ENCODE data around the gene VCAM1. TPM values are rescaled to one million over a fixed set of nuclear protein-coding genes. Genes with fewer than 3 reads are reported as not detected.

Gene VCAM1
- total and polyA plus RNA-seq, 9 of the 15 experiments (the other 6 are each of a cell fraction or from before 2014, with no cell fraction given): 0.04 to 0.13 TPM; not detected in 7

DNA sequence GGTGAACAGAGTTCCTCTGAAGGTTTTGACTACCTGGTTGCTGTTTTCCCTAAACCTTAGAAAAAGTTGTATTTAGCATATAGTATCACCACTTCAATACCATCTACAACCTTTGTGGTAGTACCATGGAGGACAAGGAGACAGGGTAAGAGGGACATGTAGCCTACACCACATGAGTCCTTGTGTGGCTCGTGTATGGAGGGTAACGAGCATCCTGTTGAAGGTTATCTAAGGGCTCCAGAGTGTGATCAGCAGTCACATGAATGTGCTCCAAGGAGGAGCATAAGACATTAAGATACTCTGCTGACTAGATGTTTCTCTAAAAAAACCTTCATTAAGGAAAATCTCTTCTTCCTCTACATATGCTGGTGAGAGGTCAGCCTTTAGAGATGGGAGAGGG is 67.3 kb downstream of the VCAM1 start (continued):
- TF ChIP-seq, protein P1, sequence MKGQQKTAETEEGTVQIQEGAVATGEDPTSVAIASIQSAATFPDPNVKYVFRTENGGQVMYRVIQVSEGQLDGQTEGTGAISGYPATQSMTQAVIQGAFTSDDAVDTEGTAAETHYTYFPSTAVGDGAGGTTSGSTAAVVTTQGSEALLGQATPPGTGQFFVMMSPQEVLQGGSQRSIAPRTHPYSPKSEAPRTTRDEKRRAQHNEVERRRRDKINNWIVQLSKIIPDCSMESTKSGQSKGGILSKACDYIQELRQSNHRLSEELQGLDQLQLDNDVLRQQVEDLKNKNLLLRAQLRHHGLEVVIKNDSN (CRISPR knock-in tag; IDR thresholded peaks at IDR 0.05): no peak
- TF ChIP-seq GATAD2A (IDR thresholded peaks at IDR 0.05) (no peak), ZNF507 (tag; conservative IDR thresholded peaks at IDR 0.05) (no peak), ZNF764 (CRISPR knock-in tag; IDR thresholded peaks at IDR 0.05; ENCODE audit: low read depth) (no peak), CTBP1 (IDR thresholded peaks at IDR 0.05; ENCODE audit: borderline replicate concordance) (peak; percentile 69), NR2C2 (CRISPR knock-in tag; IDR thresholded peaks at IDR 0.05) (no peak), NR2C2 (tag; IDR thresholded peaks at IDR 0.05) (0 out of 2 replicates have a peak, but pooled peaks have one; percentile 22), CCAR2 (IDR thresholded peaks at IDR 0.05; ENCODE audit: low read depth, low read length) (no peak), NR2F6 (CRISPR knock-in tag; IDR thresholded peaks at IDR 0.05) (no peak), SMAD3 (CRISPR knock-in tag; conservative IDR thresholded peaks at IDR 0.05) (no peak), MBD2 (IDR thresholded peaks at IDR 0.05; ENCODE audit: borderline replicate concordance, low read depth) (no peak), ZNF121 (CRISPR knock-in tag; conservative IDR thresholded peaks at IDR 0.05) (no peak), BHLHE40 (IDR thresholded peaks at IDR 0.05; ENCODE audit: low read length) (0 out of 2 replicates have a peak, but pooled peaks have one; percentile 58), MYNN (IDR thresholded peaks at IDR 0.05) (no peak), MYNN (CRISPR knock-in tag; IDR thresholded peaks at IDR 0.05) (no peak), KDM2B (CRISPR knock-in tag; IDR thresholded peaks at IDR 0.05) (no peak)
- TF ChIP-seq, protein P2, sequence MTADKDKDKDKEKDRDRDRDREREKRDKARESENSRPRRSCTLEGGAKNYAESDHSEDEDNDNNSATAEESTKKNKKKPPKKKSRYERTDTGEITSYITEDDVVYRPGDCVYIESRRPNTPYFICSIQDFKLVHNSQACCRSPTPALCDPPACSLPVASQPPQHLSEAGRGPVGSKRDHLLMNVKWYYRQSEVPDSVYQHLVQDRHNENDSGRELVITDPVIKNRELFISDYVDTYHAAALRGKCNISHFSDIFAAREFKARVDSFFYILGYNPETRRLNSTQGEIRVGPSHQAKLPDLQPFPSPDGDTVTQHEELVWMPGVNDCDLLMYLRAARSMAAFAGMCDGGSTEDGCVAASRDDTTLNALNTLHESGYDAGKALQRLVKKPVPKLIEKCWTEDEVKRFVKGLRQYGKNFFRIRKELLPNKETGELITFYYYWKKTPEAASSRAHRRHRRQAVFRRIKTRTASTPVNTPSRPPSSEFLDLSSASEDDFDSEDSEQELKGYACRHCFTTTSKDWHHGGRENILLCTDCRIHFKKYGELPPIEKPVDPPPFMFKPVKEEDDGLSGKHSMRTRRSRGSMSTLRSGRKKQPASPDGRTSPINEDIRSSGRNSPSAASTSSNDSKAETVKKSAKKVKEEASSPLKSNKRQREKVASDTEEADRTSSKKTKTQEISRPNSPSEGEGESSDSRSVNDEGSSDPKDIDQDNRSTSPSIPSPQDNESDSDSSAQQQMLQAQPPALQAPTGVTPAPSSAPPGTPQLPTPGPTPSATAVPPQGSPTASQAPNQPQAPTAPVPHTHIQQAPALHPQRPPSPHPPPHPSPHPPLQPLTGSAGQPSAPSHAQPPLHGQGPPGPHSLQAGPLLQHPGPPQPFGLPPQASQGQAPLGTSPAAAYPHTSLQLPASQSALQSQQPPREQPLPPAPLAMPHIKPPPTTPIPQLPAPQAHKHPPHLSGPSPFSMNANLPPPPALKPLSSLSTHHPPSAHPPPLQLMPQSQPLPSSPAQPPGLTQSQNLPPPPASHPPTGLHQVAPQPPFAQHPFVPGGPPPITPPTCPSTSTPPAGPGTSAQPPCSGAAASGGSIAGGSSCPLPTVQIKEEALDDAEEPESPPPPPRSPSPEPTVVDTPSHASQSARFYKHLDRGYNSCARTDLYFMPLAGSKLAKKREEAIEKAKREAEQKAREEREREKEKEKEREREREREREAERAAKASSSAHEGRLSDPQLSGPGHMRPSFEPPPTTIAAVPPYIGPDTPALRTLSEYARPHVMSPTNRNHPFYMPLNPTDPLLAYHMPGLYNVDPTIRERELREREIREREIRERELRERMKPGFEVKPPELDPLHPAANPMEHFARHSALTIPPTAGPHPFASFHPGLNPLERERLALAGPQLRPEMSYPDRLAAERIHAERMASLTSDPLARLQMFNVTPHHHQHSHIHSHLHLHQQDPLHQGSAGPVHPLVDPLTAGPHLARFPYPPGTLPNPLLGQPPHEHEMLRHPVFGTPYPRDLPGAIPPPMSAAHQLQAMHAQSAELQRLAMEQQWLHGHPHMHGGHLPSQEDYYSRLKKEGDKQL (CRISPR knock-in tag; IDR thresholded peaks at IDR 0.05; ENCODE audit: borderline replicate concordance): no peak
- TF ChIP-seq, protein P3, sequence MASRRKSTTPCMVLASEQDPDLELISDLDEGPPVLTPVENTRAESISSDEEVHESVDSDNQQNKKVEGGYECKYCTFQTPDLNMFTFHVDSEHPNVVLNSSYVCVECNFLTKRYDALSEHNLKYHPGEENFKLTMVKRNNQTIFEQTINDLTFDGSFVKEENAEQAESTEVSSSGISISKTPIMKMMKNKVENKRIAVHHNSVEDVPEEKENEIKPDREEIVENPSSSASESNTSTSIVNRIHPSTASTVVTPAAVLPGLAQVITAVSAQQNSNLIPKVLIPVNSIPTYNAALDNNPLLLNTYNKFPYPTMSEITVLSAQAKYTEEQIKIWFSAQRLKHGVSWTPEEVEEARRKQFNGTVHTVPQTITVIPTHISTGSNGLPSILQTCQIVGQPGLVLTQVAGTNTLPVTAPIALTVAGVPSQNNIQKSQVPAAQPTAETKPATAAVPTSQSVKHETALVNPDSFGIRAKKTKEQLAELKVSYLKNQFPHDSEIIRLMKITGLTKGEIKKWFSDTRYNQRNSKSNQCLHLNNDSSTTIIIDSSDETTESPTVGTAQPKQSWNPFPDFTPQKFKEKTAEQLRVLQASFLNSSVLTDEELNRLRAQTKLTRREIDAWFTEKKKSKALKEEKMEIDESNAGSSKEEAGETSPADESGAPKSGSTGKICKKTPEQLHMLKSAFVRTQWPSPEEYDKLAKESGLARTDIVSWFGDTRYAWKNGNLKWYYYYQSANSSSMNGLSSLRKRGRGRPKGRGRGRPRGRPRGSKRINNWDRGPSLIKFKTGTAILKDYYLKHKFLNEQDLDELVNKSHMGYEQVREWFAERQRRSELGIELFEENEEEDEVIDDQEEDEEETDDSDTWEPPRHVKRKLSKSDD (conservative IDR thresholded peaks at IDR 0.05; ENCODE audit: low read length): no peak
- TF ChIP-seq, protein P4, sequence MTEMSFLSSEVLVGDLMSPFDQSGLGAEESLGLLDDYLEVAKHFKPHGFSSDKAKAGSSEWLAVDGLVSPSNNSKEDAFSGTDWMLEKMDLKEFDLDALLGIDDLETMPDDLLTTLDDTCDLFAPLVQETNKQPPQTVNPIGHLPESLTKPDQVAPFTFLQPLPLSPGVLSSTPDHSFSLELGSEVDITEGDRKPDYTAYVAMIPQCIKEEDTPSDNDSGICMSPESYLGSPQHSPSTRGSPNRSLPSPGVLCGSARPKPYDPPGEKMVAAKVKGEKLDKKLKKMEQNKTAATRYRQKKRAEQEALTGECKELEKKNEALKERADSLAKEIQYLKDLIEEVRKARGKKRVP (CRISPR knock-in tag; IDR thresholded peaks at IDR 0.05): no peak
- TF ChIP-seq, protein P5, sequence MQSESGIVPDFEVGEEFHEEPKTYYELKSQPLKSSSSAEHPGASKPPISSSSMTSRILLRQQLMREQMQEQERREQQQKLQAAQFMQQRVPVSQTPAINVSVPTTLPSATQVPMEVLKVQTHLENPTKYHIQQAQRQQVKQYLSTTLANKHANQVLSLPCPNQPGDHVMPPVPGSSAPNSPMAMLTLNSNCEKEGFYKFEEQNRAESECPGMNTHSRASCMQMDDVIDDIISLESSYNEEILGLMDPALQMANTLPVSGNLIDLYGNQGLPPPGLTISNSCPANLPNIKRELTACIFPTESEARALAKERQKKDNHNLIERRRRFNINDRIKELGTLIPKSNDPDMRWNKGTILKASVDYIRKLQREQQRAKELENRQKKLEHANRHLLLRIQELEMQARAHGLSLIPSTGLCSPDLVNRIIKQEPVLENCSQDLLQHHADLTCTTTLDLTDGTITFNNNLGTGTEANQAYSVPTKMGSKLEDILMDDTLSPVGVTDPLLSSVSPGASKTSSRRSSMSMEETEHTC (IDR thresholded peaks at IDR 0.05): peak; percentile 81

Data from K562 (cell line).